Trophoblast cell (in vitro differentiated cells and primary cell): ENCODE data around the gene KBTBD7.
"Not testable (repeated sequence)": the region's sequence is repeated elsewhere in the genome, so short reads cannot be mapped to it uniquely, and the experiment has no call there.

ENCODE experiments used
- DNase-seq, 2 donors: peaks; one replicate each; pipeline ENCODE4 v3.0.0-alpha.2; 2016
- H2AFZ ChIP-seq: 2 replicates; pipeline ENCODE4 v1.6.1; 2013; ENCODE audit warnings: low read length, moderate library complexity, mild to moderate bottlenecking; ENCODE audit not compliant: insufficient read depth, poor library complexity
- H2AK5ac ChIP-seq: 2 replicates; pipeline ENCODE4 v1.6.1; 2013; ENCODE audit warnings: mild to moderate bottlenecking, low read length
- H2BK120ac ChIP-seq: 2 replicates; pipeline ENCODE4 v1.6.1; 2013; ENCODE audit warnings: low read length, mild to moderate bottlenecking, moderate library complexity; ENCODE audit not compliant: insufficient read depth, poor library complexity
- H2BK12ac ChIP-seq: 2 replicates; pipeline ENCODE4 v1.6.1; 2013; ENCODE audit warnings: mild to moderate bottlenecking, low read length, moderate library complexity
- H2BK5ac ChIP-seq: 2 replicates; pipeline ENCODE4 v1.6.1; 2013; ENCODE audit warnings: low read length, low read depth, moderate library complexity, mild to moderate bottlenecking; ENCODE audit not compliant: poor library complexity
- H3K14ac ChIP-seq: 2 replicates; pipeline ENCODE4 v1.6.1; 2013; ENCODE audit warnings: mild to moderate bottlenecking, low read length
- H3K18ac ChIP-seq: 2 replicates; pipeline ENCODE4 v1.6.1; 2013; ENCODE audit warnings: mild to moderate bottlenecking, low read length
- H3K23ac ChIP-seq: 2 replicates; pipeline ENCODE4 v1.6.1; 2013; ENCODE audit warnings: low read length
- H3K27ac ChIP-seq: 2 replicates; pipeline ENCODE4 v1.5.1; 2013; ENCODE audit warnings: low read depth, mild to moderate bottlenecking, inconsistent platforms, low read length, moderate library complexity
- H3K27me3 ChIP-seq: 2 replicates; pipeline ENCODE4 v1.6.1; 2013; ENCODE audit warnings: inconsistent platforms, mild to moderate bottlenecking, low read length, moderate library complexity; ENCODE audit not compliant: insufficient read depth
- H3K36me3 ChIP-seq, 2 experiments: 1 replicate in 1 of 2; 2 replicates in 1 of 2; pipeline ENCODE4 v1.6.1; 2013; ENCODE audit warnings: low read length in 2 of 2, mild to moderate bottlenecking in 2 of 2, moderate library complexity in 1 of 2; ENCODE audit not compliant: insufficient read depth in 2 of 2, control insufficient read depth in 1 of 2
- H3K4ac ChIP-seq: 2 replicates; pipeline ENCODE4 v1.6.1; 2013; ENCODE audit warnings: low read depth, mild to moderate bottlenecking, low read length, moderate library complexity
- H3K4me1 ChIP-seq, 2 experiments: 1 replicate in 1 of 2; 2 replicates in 1 of 2; pipeline ENCODE4 v1.6.1; 2013; ENCODE audit warnings: low read length in 2 of 2, mild to moderate bottlenecking in 2 of 2, moderate library complexity in 1 of 2; ENCODE audit not compliant: insufficient read depth in 2 of 2, control insufficient read depth in 1 of 2
- H3K4me2 ChIP-seq: 2 replicates; pipeline ENCODE4 v1.6.1; 2013; ENCODE audit warnings: inconsistent platforms, mild to moderate bottlenecking, low read length, moderate library complexity
- H3K4me3 ChIP-seq: 2 replicates; pipeline ENCODE4 v1.5.1; 2013; ENCODE audit warnings: mild to moderate bottlenecking, low read depth, low read length, inconsistent platforms
- H3K79me1 ChIP-seq: one replicate; pipeline ENCODE4 v1.6.1; 2013; ENCODE audit warnings: low read length
- H3K79me2 ChIP-seq: 2 replicates; pipeline ENCODE4 v1.6.1; 2013; ENCODE audit warnings: low read length, mild to moderate bottlenecking; ENCODE audit not compliant: control insufficient read depth, insufficient read depth, poor library complexity
- H3K9ac ChIP-seq: 2 replicates; pipeline ENCODE4 v1.6.1; 2013; ENCODE audit warnings: mild to moderate bottlenecking, low read length
- H3K9me3 ChIP-seq: 2 replicates; pipeline ENCODE4 v1.6.1; 2013; ENCODE audit warnings: low read depth, mild to moderate bottlenecking, control low read depth, inconsistent platforms, low read length; ENCODE audit not compliant: insufficient read depth
- H4K12ac ChIP-seq: 2 replicates; pipeline ENCODE4 v1.6.1; 2013; ENCODE audit warnings: low read depth, mild to moderate bottlenecking, low read length, moderate library complexity
- H4K8ac ChIP-seq: 2 replicates; pipeline ENCODE4 v1.6.1; 2013; ENCODE audit warnings: low read depth, mild to moderate bottlenecking, low read length, moderate library complexity
- H4K91ac ChIP-seq: one replicate; pipeline ENCODE4 v1.6.1; 2013; ENCODE audit warnings: low read depth, mild to moderate bottlenecking, low read length, moderate library complexity
- whole genome bisulfite sequencing: extraction: QIAGEN DNeasy Blood & Tissue Kit; methylation state at CpG from one replicate; pipeline ENCODE4 v1.1.7; 2013; ENCODE audit warnings: missing lambda C conversion rate; ENCODE audit not compliant: insufficient read length, insufficient coverage; ENCODE audit errors: extremely low coverage; 5-methylcytosine and 5-hydroxymethylcytosine counted together

The KBTBD7 gene

DNA sequence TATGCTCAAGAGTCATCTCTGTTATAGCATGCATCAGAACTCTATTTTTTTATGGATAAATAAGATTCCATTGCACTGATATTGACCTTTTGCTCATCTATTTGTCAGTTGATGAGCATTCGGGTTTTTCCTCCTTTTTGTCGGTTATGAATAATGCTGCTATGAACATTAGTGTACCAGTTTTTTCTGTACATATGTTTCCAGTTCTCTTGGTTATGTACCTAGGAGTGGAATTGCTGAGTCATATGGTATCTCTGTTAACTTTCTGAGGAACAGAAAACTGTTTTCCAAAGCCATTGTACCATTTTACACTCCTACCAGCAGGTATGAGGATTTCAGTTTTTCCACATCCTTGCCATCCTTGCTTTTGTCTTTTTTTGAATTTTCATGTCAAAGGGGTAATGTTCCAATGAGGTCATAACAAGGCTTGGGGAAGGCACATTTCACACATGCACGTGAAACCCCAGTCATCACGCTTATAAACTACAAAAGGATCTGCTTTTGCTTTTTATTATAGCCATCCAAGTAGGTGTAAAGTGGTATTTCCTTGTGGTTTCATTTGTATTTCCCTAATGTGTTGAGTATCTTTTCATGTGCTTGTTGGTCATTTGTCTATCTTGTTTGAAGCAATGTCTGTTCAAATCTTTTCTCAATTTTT is 14.6 kb downstream of the KBTBD7 start:
- H2BK5ac ChIP-seq: no peak overlapping the region
- no peak overlapping the region for H3K4me3 ChIP-seq
- H3K9ac ChIP-seq: no peak overlapping the region
- H3K4ac ChIP-seq: no peak overlapping the region
- H3K27me3 ChIP-seq: no peaks in the 10 kb centered on the region
- H3K79me1 ChIP-seq: no peaks in the 10 kb centered on the region
- DNase-seq: peak; percentile 23 to 83
- H4K12ac ChIP-seq: no peak overlapping the region
- H4K91ac ChIP-seq: no peak overlapping the region
- no peak overlapping the region for H2BK12ac ChIP-seq
- no peak overlapping the region for H2BK120ac ChIP-seq
- no CpG with 5 or more reads among the region's 4 CpGs for WGBS
- no peak overlapping the region for H3K23ac ChIP-seq
- H3K9me3 ChIP-seq: no peaks in the 10 kb centered on the region
- no peak overlapping the region for H3K14ac ChIP-seq
- no peak overlapping the region for H3K27ac ChIP-seq
- H3K18ac ChIP-seq: no peak overlapping the region
- H4K8ac ChIP-seq: no peak overlapping the region
- no peaks in the 10 kb centered on the region for H3K36me3 ChIP-seq
- no peak overlapping the region for H2AFZ ChIP-seq
- H3K4me2 ChIP-seq: no peak overlapping the region
- no peaks in the 10 kb centered on the region for H3K4me1 ChIP-seq
- H2AK5ac ChIP-seq: no peak overlapping the region
- no peaks in the 10 kb centered on the region for H3K79me2 ChIP-seq

DNA sequence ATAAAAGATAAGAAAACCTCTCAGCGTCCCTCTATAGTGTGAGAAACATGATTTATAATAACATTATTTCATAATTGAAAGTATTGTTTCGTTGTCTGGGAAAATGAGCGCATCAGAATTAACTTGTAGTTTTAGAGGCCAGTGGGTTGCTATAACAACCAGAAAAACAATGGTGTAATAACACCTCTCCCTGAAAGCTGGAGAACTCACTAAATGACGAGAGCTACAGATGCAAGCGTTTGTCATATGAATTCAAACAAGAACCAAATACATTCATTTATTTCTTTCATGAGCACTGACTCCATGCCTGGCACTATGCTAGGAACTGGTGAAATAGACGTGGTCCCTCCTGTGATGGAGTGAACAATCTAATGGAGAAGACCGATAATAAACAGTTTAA is 16.3 kb downstream of the KBTBD7 start:
- Histone ChIP-seq H2BK12ac (no peak overlapping the region), H3K27ac (no peak overlapping the region), H2AFZ (no peak overlapping the region), H3K79me1 (no peaks in the 10 kb centered on the region), H2BK5ac (no peak overlapping the region), H3K18ac (no peak overlapping the region), H3K4me3 (no peak overlapping the region), H3K4ac (no peak overlapping the region), H2BK120ac (no peak overlapping the region), H3K27me3 (no peaks in the 10 kb centered on the region), H3K9me3 (peaks cover 2% of the 10 kb centered on the region), H3K4me2 (no peak overlapping the region), H4K12ac (no peak overlapping the region), H3K14ac (no peak overlapping the region), H3K9ac (no peak overlapping the region), H3K4me1 (no peaks in the 10 kb centered on the region), H4K91ac (no peak overlapping the region), H3K23ac (no peak overlapping the region), H2AK5ac (no peak overlapping the region), H4K8ac (no peak overlapping the region), H3K36me3 (peaks cover 0 to 3% of the 10 kb centered on the region in 2 experiments), H3K79me2 (no peaks in the 10 kb centered on the region)
- whole genome bisulfite sequencing: no CpG with 5 or more reads among the region's 7 CpGs
- DNase-seq: peak in 1 of 2 donors; percentile 70

DNA sequence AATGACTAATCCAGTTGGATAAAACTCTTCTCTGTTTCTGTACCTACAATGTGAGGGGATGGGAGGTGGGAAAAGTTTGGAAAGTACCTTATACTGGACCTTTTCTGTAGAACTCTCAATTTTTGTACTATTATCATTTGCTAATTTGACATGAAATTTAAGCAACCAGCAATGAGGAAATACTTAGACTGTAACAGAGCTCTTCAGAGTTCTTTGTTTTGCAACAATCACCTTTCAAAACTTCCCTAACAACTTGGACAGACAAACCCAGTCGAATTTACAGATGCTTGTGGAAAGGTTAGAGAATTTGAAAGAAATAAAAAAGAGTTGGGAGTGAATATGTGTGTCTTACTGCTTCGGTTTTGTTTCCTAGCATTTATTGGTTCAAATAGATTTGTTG is 16.8 kb downstream of the KBTBD7 start:
- H3K4ac ChIP-seq: no peak overlapping the region
- H2BK120ac ChIP-seq: no peak overlapping the region
- no peak overlapping the region for H2BK12ac ChIP-seq
- H4K91ac ChIP-seq: no peak overlapping the region
- no peak overlapping the region for H3K4me3 ChIP-seq
- H3K79me2 ChIP-seq: no peaks in the 10 kb centered on the region
- no peaks in the 10 kb centered on the region for H3K27me3 ChIP-seq
- H3K4me2 ChIP-seq: no peak overlapping the region
- H4K8ac ChIP-seq: no peak overlapping the region
- no peak overlapping the region for H2AFZ ChIP-seq
- H3K9ac ChIP-seq: no peak overlapping the region
- no peak overlapping the region for H3K27ac ChIP-seq
- peak in 1 of 2 donors; percentile 27 for DNase-seq
- peaks cover 2% of the 10 kb centered on the region for H3K9me3 ChIP-seq
- H3K23ac ChIP-seq: no peak overlapping the region
- no peaks in the 10 kb centered on the region for H3K79me1 ChIP-seq
- no peak overlapping the region for H2BK5ac ChIP-seq
- H3K4me1 ChIP-seq: no peaks in the 10 kb centered on the region
- H3K36me3 ChIP-seq: peaks cover 0 to 3% of the 10 kb centered on the region in 2 experiments
- no peak overlapping the region for H2AK5ac ChIP-seq
- H3K18ac ChIP-seq: no peak overlapping the region
- no peak overlapping the region for H3K14ac ChIP-seq
- H4K12ac ChIP-seq: no peak overlapping the region
- no CpG with 5 or more reads among the region's 2 CpGs for WGBS

DNA sequence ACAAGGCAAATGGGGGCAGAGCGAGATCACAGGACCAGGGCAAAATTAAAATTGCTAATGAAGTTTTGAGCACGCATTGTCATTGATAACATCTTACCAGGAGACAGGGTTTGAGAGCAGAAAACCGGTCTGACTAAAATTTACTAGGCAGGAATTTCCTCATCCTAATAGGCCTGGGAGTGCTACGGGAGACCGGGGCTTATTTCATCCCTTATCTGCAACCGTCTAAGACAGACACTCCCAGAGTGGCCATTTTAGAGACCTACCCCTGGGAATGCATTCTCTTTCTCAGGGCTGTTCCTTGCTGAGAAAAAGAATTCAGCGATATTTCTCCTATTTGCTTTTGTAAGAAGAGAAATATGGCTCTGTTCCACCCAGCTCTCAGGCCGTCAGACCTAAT is 18.8 kb downstream of the KBTBD7 start:
- not testable (repeated sequence) for H3K36me3 ChIP-seq, H3K79me1 ChIP-seq, H3K4me2 ChIP-seq, DNase-seq, H4K91ac ChIP-seq, H2AFZ ChIP-seq, H3K4me3 ChIP-seq, H2BK120ac ChIP-seq, H2BK5ac ChIP-seq, H3K79me2 ChIP-seq, H4K8ac ChIP-seq, H3K14ac ChIP-seq, H2BK12ac ChIP-seq, H3K9me3 ChIP-seq, H3K27me3 ChIP-seq, H4K12ac ChIP-seq, H3K4ac ChIP-seq, H3K18ac ChIP-seq, H3K23ac ChIP-seq, H3K27ac ChIP-seq, H2AK5ac ChIP-seq, H3K4me1 ChIP-seq, H3K9ac ChIP-seq
- WGBS: no CpG with 5 or more reads among the region's 8 CpGs
